Effector CD4-positive, alpha-beta T cell (primary cell): ENCODE data around the gene CTSA.

Experiments
- DNase-seq: peaks from one replicate; pipeline ENCODE4 v3.0.0-alpha.2; 2020
- total RNA-seq: gene quantifications from one replicate; lab custom pipeline; 2026; lab: John Stamatoyannopoulos, UW

CTSA gene
- 56.8 reads per million, percentile 71 among the genes with 10 or more reads in this experiment for total RNA-seq

DNA sequence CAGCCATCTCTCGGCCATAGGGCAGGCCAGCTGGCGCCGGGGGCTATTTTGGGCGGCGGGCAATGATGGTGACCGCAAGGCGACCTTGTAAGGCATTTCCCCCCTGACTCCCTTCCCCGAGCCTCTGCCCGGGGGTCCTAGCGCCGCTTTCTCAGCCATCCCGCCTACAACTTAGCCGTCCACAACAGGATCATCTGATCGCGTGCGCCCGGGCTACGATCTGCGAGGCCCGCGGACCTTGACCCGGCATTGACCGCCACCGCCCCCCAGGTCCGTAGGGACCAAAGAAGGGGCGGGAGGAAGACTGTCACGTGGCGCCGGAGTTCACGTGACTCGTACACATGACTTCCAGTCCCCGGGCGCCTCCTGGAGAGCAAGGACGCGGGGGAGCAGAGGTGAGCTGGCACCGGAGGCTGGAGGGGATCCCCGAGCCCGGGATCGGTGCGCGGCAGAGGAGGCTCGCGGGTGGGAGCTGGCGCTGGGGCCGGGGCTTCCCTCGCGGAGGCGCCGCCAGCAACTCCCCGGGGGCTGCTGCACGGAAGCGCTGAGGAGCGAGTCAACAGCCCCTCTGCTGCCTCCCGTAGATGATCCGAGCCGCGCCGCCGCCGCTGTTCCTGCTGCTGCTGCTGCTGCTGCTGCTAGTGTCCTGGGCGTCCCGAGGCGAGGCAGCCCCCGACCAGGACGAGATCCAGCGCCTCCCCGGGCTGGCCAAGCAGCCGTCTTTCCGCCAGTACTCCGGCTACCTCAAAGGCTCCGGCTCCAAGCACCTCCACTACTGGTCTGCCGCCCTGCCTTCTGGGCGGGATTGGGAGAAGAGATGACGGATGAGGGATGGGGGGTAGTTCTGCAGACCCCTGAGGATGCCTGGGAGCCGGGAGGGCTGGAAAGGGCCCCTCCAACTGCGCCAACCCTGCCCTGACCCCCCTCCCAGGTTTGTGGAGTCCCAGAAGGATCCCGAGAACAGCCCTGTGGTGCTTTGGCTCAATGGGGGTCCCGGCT is at the start of gene CTSA, which contains the start of gene NEURL2:
Gene CTSA (plus strand): TSS at position 351 of the 999 bp plus-strand sequence. CDS start 234 bp downstream, at position 585.
Gene NEURL2 (minus strand): TSS at position 224 of the 999 bp plus-strand sequence. CDS start 217 bp downstream, at position 7.
- DNase-seq: peak; percentile 81

DNA sequence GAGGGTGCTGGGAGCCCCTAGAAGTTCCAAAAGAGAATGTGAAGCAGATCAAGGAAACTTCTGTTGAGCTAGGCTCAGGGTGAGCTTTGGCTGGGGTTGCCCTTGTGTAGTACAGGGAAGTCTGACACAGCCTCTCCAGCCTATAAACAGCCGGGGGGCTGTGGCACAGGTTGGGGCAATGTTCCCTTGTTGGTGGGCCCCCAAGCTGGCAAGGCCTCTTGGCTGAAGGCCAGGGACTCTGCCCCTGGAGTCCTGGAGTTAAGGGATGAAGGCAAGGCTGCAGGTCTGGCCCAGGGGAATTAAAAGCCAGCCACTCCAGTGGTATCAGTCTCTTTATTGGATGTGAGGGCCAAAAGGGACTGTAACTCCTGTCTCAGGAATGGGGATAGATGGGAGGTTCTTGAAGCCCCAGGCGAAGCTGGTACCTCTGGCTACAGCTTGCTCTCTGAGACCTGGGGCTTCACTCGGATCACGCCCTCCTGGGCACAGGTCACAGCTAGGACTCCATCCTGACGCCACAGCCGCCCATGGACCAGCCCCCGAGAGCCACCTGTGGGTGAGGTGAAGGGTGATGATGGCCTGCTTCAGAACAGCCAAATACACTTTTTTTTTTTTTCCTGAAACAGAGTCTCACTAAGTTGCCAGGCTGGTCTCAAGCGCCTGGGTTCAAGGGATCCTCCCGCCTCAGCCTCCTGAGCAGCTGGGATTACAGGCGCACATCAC is 49.6 kb upstream of the CTSA start:
- DNase-seq: no peak

DNA sequence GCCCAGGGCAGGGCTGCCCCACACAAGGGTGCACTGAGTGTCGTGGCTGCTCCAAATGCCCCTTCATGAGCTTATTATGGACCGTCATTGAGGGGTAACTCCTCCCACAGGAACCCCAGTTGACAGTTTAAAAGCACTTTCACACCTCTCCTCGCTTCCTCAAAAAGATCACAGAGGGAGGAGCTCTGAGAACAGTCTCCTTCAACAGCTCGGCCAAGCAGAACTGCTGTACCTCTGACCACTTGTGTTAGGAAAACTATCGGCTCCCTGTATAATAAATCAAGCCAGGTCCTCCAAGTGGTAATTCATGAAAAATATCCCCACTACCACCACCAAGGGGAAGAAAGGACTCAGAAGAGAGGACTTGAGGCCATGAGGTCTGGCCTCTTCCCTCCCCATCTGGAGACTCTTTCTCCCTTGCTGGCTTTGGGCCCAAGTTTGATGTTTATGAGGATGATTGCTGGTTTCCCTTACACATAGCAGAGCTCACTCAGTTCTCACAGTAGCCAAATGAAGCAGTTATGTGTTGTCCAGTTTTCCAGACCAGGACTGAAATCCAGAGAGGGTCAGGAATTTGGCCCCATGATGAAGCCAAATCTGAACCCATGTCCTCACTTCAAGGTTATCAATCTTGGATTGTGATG is 48.8 kb upstream of the CTSA start:
- no peak for DNase-seq

DNA sequence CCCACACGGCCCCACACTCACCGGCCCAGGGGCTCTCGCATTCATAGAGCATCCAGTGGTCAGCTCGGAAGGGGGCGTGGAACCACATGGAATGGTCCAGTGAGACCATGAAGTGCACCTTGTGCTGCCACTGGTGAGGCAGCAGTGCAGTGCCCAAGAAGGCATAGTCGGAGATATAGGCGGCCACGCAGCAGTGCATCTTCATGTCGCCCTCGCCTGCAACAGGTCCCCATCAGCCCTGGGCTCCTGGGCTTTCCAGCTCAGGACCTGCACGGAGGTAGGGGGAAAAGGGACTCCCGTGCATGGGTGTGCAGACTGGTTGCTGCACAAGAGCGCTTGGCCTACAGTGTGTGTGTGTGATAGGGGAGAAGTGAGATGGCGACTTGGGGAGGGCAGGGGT is 47.6 kb upstream of the CTSA start:
- DNase-seq: no peak

DNA sequence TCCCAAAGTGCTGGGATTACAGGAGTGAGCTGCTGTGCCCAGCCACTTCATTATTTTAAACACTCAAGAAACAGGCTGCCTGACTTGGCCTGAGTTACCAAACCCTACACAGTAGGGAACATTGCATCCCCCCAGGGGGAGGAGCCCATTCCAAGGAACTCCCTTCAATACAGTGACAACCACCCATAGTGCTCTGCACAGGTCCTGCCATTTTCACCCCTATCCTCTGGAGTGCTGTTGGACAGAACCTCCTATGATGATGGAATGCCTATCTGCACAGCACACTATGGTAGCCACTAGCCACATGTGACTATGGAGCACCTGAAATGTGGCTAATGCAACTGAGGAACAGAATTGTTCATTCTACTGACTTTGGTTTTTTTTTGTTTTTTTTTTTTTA is 45.7 kb upstream of the CTSA start:
- no peak for DNase-seq

DNA sequence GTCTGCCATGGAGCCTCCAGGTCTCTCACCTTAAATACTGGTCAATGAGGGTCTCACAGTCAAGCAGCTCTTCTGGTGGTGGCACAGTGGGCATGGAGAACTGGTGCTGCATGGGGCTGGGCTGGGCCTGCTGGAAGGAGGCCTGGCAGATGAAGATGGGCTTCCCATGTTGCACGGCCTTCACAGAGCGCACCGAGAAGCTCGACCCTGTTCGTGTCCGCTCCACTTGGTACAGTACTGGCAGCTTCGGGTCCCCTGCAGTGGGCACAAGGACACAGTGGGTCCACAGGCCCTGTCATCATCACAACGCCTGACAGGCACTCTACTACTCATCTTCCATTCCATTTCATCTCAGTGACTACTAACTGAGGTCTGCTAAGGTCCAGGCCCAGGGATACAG is 42.7 kb upstream of the CTSA start:
- DNase-seq: no peak

DNA sequence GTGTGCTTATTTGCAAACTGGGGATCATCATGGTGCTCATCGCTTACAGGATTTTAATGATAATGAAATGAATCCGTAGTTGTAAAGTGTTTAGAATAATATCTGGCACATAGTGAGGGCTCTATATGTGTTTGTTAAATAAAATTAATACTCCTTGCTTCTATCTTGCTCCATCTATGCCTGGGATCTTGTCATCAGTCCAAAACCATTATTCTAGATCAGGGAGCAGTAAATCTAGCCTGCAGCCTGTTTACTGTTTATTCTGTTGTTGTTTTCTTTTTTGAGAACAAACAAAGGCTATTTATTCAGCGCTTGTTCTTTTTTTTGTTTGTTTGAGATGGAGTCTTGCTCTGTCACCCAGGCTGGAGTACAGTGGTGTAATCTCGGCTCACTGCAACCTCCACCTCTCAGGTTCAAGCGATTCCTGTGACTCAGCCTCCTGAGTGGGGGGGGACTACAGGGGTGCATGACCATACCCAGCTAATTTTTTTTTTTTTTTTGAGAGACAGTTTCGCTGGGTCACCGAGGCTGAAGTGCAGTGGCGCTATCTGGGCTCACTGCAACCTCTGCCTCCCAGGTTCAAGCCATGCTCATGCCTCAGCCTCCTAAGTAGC is 42.1 kb upstream of the CTSA start:
- DNase-seq: no peak

DNA sequence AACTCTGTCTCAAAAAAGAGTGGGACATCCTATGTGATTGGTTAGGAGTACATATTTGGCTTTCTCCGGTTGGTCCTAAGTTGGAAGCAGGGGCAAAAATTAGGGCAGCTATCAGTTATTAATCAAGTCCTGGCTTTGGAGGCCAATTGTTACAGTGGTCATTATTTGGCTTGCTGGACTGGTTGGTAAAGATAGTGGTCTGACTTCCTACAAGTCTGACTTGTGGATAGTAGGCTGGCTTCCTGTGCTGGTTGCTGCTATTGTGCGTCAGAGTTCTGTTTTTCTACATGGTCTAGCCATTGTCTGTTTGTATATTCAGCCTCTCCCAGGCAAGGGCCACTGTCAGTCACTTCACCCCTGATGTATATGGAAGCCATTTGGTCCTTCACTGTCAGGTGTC is 40.9 kb upstream of the CTSA start:
- no peak for DNase-seq

DNA sequence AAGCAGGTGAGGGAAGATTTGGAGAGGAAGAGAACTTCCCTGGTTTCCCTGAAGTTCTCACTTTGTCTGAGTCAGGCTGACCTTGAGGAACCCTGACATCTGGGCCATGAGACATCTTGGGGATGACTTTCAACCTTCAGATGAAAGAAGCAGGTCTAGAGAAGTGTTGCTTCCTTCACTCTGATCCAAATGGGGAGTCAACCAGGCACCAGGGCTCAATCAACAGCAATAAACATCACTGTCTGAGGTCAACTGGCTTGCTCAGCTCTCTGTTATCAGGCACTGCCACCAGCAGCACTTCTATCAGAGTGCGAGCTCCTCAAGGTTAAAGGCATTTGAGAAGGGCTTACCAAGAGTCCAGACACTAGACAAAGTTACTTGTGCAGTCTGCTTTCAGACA is 40.2 kb upstream of the CTSA start:
- DNase-seq: no peak

DNA sequence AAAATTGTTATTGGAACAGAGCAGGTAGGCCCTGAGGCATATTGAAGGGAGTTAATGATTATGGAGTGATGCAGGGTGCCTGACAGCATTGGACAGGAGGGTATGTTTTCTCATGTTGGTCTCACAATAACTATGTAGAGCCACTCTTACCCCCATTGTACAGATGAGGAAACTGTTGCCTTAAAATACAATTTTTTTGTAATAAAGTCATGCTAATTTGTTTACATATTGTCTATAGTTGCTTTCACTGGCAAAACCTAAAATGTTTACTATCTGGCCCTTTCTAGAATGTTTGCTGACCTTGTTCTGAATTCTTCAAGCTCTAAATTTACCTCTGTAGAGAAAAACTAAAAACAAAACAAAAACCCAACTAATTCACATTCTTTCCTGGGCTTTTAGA is 39.6 kb upstream of the CTSA start:
- no peak for DNase-seq

DNA sequence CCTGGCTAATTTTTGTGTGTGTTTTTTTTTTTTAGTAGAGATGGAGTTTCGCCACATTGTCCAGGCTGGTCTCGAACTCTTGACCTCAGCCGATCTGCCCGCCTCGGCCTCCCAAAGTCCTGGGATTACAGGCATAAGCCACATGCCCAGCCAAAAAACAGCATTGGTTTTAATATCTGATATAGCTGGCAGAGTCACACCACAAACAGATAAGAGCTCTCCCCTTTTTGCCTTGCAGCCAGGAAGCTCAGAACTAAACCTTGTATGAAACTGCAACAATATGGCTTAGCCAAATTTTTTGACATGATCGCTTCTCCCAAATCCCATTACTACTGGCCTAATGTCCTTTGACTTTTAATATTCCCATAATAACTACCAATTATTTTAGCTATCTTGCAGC is 38.8 kb upstream of the CTSA start:
- no peak for DNase-seq

DNA sequence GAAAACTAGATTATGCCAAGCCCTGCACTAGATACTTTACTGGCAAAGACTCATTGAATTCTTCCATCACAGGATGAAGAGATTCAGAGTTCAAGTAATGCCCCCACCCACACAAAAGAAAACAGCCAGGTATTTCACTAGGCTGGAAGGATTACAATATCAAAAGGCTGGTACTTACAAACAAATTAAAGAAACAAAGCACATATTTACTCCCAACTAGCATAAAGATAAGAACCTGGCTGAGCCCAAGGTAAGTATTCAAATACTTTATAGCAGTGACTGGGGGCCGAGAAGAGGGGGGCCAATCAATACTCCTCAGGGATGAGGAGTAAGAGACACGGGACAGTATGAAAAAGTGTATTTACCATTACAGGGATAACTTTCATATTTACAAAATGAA is 37.7 kb upstream of the CTSA start:
- DNase-seq: no peak

DNA sequence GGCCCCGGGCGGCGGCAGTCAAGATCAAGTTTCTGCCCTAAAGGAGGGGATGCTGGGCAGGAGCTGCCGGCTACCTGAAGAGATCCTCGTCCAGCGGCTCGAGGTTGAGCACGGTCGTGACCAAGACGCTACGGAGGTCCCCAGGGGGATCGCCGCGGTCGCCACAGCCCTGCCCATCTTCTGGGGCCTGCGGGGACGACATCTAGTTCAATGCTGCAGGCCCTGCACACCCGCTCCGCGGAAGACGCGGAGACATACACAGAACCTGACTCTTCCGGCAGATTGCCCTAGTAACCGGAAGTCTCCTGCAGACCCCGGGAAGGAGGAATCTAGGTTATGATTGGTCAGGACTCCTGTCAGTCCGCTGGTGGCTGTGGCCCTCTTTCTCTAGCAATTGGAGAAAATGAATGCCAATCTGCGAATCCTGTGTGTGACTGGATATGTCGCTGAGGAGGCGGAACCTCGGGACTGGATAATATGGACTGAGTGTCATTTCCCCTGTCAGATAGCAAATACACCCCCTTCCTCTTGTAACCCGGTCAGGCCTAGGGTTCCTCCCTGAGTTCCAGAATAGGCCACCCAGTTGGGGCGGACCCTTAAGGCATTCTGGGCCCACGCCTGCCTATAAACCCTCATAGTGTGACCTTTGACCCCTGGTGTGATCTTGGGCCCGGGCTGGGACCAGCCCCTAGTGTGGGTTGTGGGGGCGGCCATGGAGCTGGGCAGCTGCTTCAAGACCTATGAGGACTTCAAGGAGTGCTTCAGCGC is 33.8 kb upstream of the CTSA start, which contains the start of the genes ACOT8 and ZSWIM3:
Gene ACOT8 (minus strand): TSS at position 279 of the 768 bp plus-strand sequence. CDS start 77 bp downstream, at position 202.
Gene ZSWIM3 (plus strand): TSS at position 501 of the 768 bp plus-strand sequence. CDS start 212 bp downstream, at position 713.
- peak; percentile 94 for DNase-seq

DNA sequence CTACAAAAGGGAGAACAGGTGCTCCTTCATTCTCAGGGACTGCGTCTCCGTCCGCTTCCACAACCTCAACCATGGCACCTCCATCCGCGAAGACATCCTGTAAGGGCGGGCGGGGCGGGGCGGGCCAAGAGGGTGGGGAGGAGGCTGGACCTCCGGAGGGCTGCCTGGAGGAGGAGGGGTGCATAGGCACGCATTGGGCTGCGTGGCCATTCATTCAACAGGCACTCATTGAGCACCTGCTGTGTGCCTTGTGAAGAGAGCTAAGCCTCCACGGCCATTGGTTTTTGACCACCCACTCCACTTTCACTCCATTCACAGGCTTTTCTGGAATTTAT is 33.3 kb upstream of the CTSA start:
- DNase-seq: no peak

DNA sequence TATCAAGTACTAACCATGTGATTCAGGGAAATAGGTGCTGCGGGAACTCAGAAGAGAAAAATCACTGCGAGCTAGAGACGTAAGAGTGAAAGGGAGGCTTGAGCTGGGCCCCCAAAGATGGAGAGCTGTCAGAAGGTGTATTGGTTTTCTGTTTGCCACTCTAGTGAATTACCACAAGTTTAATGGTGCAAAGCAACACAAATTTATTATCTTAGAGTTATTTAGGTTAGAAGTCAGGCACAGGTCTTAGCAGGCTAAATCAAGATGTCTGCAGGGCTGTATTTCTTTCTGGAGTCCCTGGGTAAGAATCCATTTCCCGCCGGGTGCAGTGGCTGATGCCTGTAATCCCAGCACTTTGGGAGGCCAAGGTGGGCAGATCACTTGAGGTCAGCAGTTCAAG is 31.2 kb upstream of the CTSA start:
- no peak for DNase-seq

DNA sequence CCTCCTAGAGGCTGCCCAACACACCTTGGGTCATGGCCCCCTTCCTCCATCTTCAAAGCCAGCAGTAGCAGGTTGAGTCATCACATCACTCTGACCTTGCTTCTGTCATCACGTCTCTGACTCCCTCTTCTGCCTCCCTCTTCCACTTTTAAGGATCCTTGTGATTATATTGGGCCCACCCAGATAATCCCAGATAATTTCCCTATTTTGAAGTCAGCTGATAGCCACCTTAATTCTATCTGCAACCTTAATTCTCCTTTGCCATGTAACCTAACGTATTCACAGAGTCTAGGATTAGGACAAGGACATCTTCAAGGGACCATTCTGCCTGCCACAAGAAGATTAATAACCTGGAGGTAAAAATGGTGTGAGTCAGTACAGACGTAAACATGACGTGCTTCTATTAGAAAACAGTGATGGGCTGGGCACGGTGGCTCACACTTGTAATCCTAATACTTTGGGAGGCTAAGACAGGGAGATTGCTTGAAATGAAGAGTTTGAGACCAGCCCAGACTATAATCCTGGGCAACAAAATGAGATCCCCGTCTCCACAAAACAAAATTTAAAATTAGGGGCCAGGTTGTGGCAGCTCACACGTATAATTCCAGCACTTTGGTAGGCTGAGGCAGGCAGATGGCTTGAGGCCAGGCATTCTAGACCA is 30.4 kb upstream of the CTSA start:
- DNase-seq: no peak

DNA sequence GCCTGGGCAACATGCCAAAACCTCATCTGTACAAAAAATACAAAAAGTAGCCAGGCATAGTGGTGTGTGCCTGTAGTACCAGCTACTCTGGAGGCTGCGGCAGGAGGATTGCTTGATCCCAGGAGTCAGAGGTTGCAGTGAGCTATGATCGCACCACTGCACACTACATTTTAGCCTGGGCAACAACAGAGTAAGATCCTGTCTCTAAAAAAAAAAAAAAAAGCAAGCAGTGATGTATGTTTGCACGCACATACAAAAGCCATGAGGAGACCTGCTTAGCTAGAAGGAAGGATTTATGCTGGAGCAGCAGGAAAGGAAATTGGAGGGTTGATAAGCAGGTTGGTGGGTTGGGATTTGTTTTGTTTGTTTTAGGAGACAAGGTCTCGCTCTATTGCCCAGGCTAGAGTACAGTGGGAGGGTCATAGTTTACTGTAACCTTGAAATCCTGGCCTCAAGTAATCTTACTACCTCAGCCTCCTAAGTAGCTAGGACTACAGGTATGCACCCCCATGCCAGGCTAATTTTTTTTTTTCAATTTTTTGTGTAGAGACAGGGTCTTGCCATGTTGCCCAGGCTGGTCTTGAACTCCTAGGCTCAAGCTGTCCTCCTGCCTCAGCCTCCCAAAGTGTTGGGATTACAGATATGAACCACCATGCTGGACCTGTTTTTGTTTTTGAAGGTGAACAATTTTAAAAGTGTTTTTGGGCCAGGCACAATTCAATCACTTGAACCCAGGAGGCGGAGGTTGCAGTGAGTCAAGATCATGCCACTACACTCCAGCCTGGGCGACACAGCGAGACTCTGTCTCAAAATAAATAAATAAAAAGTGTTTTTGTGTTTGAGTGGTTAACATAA is 29.7 kb upstream of the CTSA start:
- DNase-seq: no peak

DNA sequence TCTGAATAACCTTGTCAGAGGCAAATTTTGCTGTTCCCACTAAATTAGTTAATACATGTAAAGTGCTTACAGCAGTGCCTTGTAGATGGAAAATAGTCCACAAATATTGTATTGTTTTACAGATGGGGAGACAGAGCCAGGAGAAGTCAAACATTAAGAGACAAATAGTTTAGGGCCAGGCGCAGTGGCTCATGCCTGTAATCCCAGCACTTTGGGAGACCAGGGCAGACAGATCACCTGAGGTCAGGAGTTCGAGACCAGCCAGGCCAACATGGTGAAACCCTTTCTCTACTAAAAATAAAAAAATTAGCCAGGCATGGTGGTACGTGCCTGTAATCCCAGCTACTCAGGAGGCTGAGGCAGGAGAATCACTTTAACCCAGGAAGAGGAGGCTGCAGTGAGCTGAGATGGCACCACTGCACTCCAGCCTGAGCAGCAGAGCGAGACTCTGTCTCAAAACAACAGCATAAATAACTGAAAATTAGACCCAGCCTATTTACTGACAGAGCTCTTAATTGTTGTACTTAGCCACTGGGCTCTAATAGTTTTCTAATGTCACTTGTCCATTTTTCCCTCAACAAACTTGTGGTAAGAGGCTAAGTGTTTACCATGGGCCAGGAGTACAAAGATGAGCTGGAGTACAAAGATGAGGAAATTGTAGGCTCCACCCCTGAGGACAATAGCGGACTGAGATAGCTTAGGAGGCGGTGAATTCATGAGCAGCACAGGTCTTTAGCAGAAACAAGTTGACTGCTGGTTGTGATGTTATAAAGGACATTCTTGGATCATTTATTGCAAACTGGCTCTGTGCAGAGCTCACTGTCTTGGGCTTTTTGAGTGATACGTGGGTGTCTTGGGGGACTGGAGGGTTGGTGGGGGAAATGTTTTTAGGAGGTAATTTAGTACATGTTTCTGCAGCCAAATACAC is 27.3 kb upstream of the CTSA start:
- no peak for DNase-seq

DNA sequence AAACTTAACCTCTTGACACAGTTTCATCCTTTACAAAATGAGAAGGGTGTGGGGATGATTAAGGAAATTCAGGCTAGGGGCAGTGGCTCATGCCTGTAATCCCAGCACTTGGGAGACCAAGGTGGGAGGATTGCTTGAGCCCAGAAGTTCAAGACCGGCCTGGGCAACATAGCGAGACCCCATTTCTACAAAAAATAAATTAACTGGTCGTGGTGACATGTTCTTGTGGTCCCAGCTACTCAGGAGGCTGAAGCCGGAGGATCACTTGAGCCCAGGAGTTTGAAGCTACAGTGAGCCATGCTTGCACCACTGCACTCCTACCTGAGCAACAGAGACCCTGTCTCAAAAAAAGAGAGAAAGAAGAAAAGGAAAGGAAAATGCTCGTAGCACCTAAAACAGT is 24.7 kb upstream of the CTSA start:
- no peak for DNase-seq
